Muscle layer of duodenum (tissue), 2 donors: ENCODE data around the gene RBM43.

ENCODE experiments used
- H3K27ac ChIP-seq: one replicate; pipeline ENCODE4 v1.7.0; 2013; ENCODE audit warnings: mild to moderate bottlenecking, low read length
- H3K27me3 ChIP-seq: one replicate; pipeline ENCODE4 v1.7.0; 2013; ENCODE audit warnings: low read depth, mild to moderate bottlenecking, control low read depth, low read length
- H3K36me3 ChIP-seq, 2 donors: one replicate each; pipeline ENCODE4 v1.7.0; 2013; ENCODE audit warnings: low read length in 2 of 2, control low read depth in 1 of 2, mild to moderate bottlenecking in 1 of 2; ENCODE audit not compliant: insufficient read depth in 2 of 2, control insufficient read depth in 1 of 2
- H3K4me1 ChIP-seq, 2 donors: one replicate each; pipeline ENCODE4 v1.7.0; 2013; ENCODE audit warnings: low read length in 2 of 2, mild to moderate bottlenecking in 2 of 2, control low read depth in 1 of 2, moderate library complexity in 1 of 2; ENCODE audit not compliant: insufficient read depth in 2 of 2, control insufficient read depth in 1 of 2
- H3K4me3 ChIP-seq, 2 donors: one replicate each; pipeline ENCODE4 v1.7.0; 2013; ENCODE audit warnings: low read length in 2 of 2, low read depth in 1 of 2, mild to moderate bottlenecking in 1 of 2
- H3K9me3 ChIP-seq, 2 donors: one replicate each; pipeline ENCODE4 v1.7.0; 2013; ENCODE audit warnings: low read length in 2 of 2, control low read depth in 1 of 2, mild to moderate bottlenecking in 1 of 2; ENCODE audit not compliant: control insufficient read depth in 1 of 2
- donor health status: healthy.

Gene RBM43

DNA sequence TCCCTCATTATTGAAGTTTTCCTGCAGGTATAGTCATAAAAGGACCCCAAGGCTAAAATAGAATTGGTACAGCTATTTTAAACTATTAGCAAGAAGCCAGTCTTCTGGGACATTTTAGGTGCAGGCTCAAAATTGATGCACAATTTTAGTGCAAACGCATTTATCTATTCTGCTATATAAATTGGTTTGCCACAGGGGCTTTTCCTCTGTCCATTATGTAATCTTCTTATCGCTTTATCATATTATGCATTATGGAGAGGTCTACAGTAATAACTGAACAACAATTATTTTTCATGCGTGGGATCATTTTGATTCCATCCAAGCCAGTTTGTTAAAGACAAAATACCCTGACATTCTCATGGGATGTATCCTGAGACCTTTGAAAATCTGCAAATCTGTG, 54.6 kb downstream of the RBM43 start:
- no peaks in the 10 kb centered on the region for H3K36me3 ChIP-seq
- H3K4me3 ChIP-seq: no peak overlapping the region
- no peaks in the 10 kb centered on the region for H3K9me3 ChIP-seq
- H3K27ac ChIP-seq: no peak overlapping the region
- H3K4me1 ChIP-seq: no peaks in the 10 kb centered on the region
- no peaks in the 10 kb centered on the region for H3K27me3 ChIP-seq

DNA sequence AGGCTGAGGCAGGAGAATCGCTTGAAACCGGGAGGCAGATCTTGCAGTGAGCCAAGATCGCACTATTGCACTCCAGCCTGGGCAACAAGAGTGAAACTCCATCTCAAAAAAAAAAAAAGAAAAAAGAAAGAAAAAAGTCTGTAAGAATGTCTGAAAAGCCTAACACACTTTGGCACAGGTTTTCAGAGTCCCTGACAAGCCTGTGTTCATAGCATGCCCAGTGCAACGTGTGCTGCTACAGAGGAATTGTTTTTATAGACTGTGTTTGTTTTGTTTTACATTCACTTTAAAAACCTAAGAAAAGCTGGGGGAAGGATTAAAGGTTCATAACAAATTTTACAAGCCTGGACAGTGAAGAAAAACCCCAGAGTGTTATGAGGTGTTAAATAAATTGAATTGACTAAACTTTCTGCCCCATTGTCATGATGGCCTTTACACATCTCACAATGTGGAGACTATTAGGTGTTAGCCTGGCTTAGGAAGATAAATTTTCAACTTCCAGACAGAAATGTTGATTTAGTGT, 55.2 kb downstream of the RBM43 start:
- no peaks in the 10 kb centered on the region for H3K4me1 ChIP-seq
- H3K36me3 ChIP-seq: no peaks in the 10 kb centered on the region
- no peak overlapping the region for H3K27ac ChIP-seq
- no peaks in the 10 kb centered on the region for H3K27me3 ChIP-seq
- H3K9me3 ChIP-seq: no peaks in the 10 kb centered on the region
- H3K4me3 ChIP-seq: no peak overlapping the region

DNA sequence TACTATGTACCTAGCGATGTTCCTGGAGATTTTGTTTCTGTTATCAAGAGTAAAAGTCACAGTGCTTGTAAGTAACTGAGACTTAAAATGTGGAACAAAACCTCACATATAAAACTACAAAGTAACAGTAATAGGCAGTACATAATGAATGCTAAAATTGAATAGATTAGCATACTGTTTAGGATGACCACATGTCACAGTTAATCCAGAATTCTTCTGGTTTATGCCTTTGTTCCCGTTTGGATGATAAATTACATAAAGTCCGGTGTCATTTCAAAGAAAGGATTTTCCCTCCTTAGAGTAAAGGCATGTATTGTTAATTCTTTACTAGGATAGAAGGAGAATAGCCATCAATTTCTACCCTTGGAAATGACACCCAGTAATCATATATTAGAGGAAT, 56.1 kb downstream of the RBM43 start:
- Histone ChIP-seq H3K4me3 (no peak overlapping the region), H3K4me1 (no peaks in the 10 kb centered on the region), H3K27me3 (no peaks in the 10 kb centered on the region), H3K9me3 (no peaks in the 10 kb centered on the region), H3K27ac (no peak overlapping the region), H3K36me3 (no peaks in the 10 kb centered on the region)

DNA sequence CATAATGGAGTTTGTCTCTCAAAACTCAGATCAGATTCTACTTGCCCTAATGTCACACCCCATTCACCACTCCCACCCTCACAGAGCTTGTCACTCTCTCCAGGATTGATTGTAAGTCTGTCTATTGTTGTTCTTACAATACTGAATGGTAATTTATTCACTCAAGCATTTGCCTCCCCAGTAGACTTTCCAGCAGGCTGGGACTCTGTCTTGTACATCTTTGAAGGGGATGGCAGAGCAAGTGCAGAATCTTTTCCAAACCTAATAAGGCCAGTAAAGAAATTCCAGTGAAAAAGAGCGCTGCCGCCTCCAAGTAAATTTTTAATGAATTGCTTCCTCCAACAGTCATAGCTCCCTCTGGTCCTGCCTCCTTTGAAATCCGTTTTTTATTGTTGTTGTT, 56.9 kb downstream of the RBM43 start:
- H3K9me3 ChIP-seq: no peaks in the 10 kb centered on the region
- H3K27ac ChIP-seq: no peak overlapping the region
- H3K4me1 ChIP-seq: no peaks in the 10 kb centered on the region
- H3K27me3 ChIP-seq: no peaks in the 10 kb centered on the region
- H3K36me3 ChIP-seq: no peaks in the 10 kb centered on the region
- no peak overlapping the region for H3K4me3 ChIP-seq

DNA sequence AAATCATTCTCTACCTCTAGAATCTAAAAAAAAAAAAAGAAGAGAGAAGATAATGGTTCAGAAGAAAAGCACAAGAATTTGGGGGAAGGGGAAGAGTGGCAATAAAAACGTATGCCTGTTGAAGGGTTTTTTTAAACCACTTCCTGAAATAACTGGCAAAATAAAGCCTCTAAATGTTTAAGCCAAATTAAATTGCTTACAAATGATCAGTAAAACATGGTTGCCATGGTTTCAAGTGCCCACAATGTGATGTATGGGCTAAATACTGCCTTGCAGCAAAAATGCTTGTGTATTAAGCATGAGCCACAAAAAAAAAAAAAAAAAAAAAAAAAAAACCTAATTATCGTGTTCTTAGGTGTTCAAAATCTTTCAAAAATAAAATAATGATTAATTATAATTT, 60.8 kb downstream of the RBM43 start:
- no peaks in the 10 kb centered on the region for H3K9me3 ChIP-seq
- H3K4me1 ChIP-seq: no peaks in the 10 kb centered on the region
- no peak overlapping the region for H3K4me3 ChIP-seq
- H3K27ac ChIP-seq: no peak overlapping the region
- H3K36me3 ChIP-seq: no peaks in the 10 kb centered on the region
- H3K27me3 ChIP-seq: no peaks in the 10 kb centered on the region

DNA sequence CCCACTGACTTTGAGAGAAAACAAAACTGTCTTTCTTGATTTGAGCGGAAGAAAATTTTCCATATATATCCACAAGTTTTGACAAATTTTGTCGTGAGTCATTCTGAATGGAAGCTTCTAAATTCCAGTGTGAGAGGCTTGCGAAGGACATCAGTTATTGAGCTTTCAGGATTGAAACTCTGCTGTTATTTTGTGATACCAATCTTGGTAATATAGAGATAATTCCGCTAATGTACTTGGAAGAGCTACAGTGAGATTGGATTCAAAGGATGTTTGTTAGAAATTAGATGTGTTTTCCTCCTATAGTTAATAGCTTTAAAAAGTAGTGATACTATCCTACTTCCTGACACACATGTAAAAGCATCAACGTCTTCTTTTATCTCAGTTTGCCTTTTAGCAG, 61.4 kb downstream of the RBM43 start:
- Histone ChIP-seq H3K36me3 (no peaks in the 10 kb centered on the region), H3K27ac (no peak overlapping the region), H3K4me1 (no peaks in the 10 kb centered on the region), H3K27me3 (no peaks in the 10 kb centered on the region), H3K9me3 (no peaks in the 10 kb centered on the region), H3K4me3 (no peak overlapping the region)

DNA sequence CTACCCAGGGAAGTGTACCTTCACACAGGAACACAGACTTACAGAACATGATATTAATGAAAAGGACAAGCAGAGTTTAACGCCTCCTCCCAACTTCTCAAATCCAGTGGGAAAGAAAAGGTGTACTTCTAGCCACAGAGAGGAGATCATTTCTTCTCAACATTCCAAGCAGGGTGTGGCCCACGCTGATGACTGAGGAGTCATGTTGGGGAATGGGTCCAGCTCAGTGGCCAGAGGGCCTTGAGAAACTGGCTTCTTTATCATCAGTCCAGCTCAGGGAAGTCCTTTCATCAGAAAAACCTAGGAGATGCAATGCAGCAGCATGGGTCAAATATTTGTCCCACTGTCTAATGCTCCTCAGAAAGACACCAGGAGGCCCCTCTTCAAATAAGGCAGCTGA, 63.0 kb downstream of the RBM43 start:
- Histone ChIP-seq H3K4me3 (no peak overlapping the region), H3K27me3 (no peaks in the 10 kb centered on the region), H3K36me3 (no peaks in the 10 kb centered on the region), H3K4me1 (no peaks in the 10 kb centered on the region), H3K9me3 (no peaks in the 10 kb centered on the region), H3K27ac (no peak overlapping the region)
